Hepatocyte (in vitro differentiated cells): Measurements from ENCODE around the gene TMEM123.

Experiments
- EZH2 ChIP-seq: fragments of 200-600 bp; sonication (generic); IDR thresholded peaks from 2 replicates; pipeline ENCODE4 v1.6.1; 2016; ENCODE audit warnings: antibody characterized with exemption, mild to moderate bottlenecking, borderline replicate concordance
- EZH2phosphoT487 ChIP-seq: fragments of 200-600 bp; sonication (generic); IDR thresholded peaks from one replicate; pipeline ENCODE4 v1.6.1; 2018; ENCODE audit warnings: antibody characterized with exemption, mild to moderate bottlenecking, low read depth, moderate library complexity; ENCODE audit not compliant: unreplicated experiment, severe bottlenecking
- TF ChIP-seq, protein P1 (sequence below): fragments of 200-600 bp; sonication (generic); IDR thresholded peaks from 2 replicates; pipeline ENCODE4 v1.5.1; 2016; ENCODE audit warnings: antibody characterized with exemption, mild to moderate bottlenecking; ENCODE audit not compliant: poor library complexity

DNA sequence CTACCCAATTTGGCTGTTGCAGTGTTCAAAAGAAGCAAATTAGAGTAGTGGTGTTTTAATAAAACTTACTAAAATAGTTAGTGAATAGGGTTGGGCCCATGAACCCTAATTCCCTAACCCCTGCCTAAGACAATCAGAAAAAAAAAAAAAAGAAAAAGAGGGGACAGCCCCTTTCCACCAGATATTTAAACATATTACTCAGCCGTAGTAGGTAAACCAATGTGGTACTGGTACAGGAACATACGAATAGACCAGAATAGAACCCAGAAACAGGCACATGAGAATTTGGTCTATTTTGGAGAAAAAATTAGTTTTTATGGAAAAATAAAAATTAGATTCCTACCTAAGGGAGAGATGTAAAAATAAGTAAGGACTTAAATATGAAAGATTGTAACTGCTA is 39.4 kb upstream of the TMEM123 start:
- TF ChIP-seq, protein P1, sequence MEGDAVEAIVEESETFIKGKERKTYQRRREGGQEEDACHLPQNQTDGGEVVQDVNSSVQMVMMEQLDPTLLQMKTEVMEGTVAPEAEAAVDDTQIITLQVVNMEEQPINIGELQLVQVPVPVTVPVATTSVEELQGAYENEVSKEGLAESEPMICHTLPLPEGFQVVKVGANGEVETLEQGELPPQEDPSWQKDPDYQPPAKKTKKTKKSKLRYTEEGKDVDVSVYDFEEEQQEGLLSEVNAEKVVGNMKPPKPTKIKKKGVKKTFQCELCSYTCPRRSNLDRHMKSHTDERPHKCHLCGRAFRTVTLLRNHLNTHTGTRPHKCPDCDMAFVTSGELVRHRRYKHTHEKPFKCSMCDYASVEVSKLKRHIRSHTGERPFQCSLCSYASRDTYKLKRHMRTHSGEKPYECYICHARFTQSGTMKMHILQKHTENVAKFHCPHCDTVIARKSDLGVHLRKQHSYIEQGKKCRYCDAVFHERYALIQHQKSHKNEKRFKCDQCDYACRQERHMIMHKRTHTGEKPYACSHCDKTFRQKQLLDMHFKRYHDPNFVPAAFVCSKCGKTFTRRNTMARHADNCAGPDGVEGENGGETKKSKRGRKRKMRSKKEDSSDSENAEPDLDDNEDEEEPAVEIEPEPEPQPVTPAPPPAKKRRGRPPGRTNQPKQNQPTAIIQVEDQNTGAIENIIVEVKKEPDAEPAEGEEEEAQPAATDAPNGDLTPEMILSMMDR: no peak
- no peak for TF ChIP-seq EZH2
- TF ChIP-seq EZH2phosphoT487: no peak
